Thymus (tissue), 11 donors: ENCODE data around the gene KIF26A. TPM values are rescaled to one million over a fixed set of nuclear protein-coding genes. Genes with fewer than 3 reads are reported as not detected.

ENCODE experiments used
- DNase-seq, 9 donors: peaks; one replicate each; pipeline ENCODE4 v3.0.0-alpha.2; 2013; ENCODE audit warnings: low spot score in 9 of 9, low read depth in 6 of 9, missing footprints in 1 of 9
- H3K27ac ChIP-seq, 2 donors: one replicate each; pipeline ENCODE4 v1.5.1; 2013; ENCODE audit warnings: control low read depth in 1 of 2, low read depth in 1 of 2, low read length in 1 of 2, mild to moderate bottlenecking in 1 of 2, moderate library complexity in 1 of 2
- H3K27me3 ChIP-seq, 2 donors: one replicate each; pipeline ENCODE4 v1.5.1; 2013; ENCODE audit warnings: low read length in 1 of 2; ENCODE audit not compliant: control insufficient read depth in 2 of 2, insufficient read depth in 1 of 2
- H3K36me3 ChIP-seq, 2 donors: one replicate each; pipeline ENCODE4 v1.5.1; 2013; ENCODE audit warnings: low read length in 1 of 2, mild to moderate bottlenecking in 1 of 2, moderate library complexity in 1 of 2; ENCODE audit not compliant: control insufficient read depth in 2 of 2, insufficient read depth in 2 of 2
- H3K4me1 ChIP-seq, 2 donors: one replicate each; pipeline ENCODE4 v1.5.1; 2013; ENCODE audit warnings: low read length in 2 of 2; ENCODE audit not compliant: control insufficient read depth in 2 of 2, insufficient read depth in 2 of 2
- H3K4me3 ChIP-seq, 2 donors: one replicate each; pipeline ENCODE4 v1.5.1; 2013; ENCODE audit warnings: low read length in 2 of 2, control low read depth in 1 of 2, mild to moderate bottlenecking in 1 of 2
- H3K9me3 ChIP-seq, 2 donors: one replicate each; pipeline ENCODE4 v1.5.1; 2013; ENCODE audit warnings: low read length in 1 of 2, mild to moderate bottlenecking in 1 of 2; ENCODE audit not compliant: control insufficient read depth in 2 of 2, insufficient read depth in 1 of 2
- WGBS: extraction: QIAGEN DNeasy Blood & Tissue Kit; methylation state at CpG from one replicate; pipeline ENCODE4 v1.1.7; 2013; 5-methylcytosine and 5-hydroxymethylcytosine counted together
- polyA plus RNA-seq: library from polyadenylated mRNA; stranded (reverse); fragments of 200-250 nt; gene quantifications from one replicate; pipeline ENCODE4 v1.2.3, GENCODE V29; 2013
- total RNA-seq: library from RNA; stranded (reverse); fragments of 120-200 nt; gene quantifications from one replicate; pipeline ENCODE4 v1.2.4, GENCODE V29; 2013
- donor health status: healthy.

Gene KIF26A
- total and polyA plus RNA-seq, 2 donors = 1.7 TPM

- no peak for DNase-seq
- no peak overlapping the region for H3K4me3 ChIP-seq
- peaks cover 0 to 4% of the 10 kb centered on the region in 2 donors for H3K4me1 ChIP-seq
- H3K27me3 ChIP-seq = peaks cover 14 to 25% of the 10 kb centered on the region in 2 donors
- WGBS = 93% methylated on average over 6 of the region's 6 CpGs
- H3K9me3 ChIP-seq = no peaks in the 10 kb centered on the region
- no peaks in the 10 kb centered on the region for H3K36me3 ChIP-seq
- no peak overlapping the region for H3K27ac ChIP-seq
These were observed 26.3 kb upstream of the KIF26A start for GRCh38 chr14:104112113-104112505.

- WGBS = 80% methylated on average over 17 of the region's 17 CpGs
- H3K36me3 ChIP-seq = no peaks in the 10 kb centered on the region
- peaks cover 22 to 33% of the 10 kb centered on the region in 2 donors for H3K27me3 ChIP-seq
- peaks cover 0 to 4% of the 10 kb centered on the region in 2 donors for H3K4me1 ChIP-seq
- no peak for DNase-seq
- no peak overlapping the region for H3K27ac ChIP-seq
- no peaks in the 10 kb centered on the region for H3K9me3 ChIP-seq
- no peak overlapping the region for H3K4me3 ChIP-seq
These were observed 25.5 kb upstream of the KIF26A start for GRCh38 chr14:104112609-104113571.

- Histone ChIP-seq H3K27me3 (peaks cover 30 to 42% of the 10 kb centered on the region in 2 donors), H3K4me3 (no peak overlapping the region), H3K27ac (no peak overlapping the region), H3K4me1 (peaks cover 0 to 4% of the 10 kb centered on the region in 2 donors), H3K9me3 (no peaks in the 10 kb centered on the region), H3K36me3 (no peaks in the 10 kb centered on the region)
- no peak for DNase-seq
- WGBS = 89% methylated on average over 23 of the region's 23 CpGs
These were observed 24.6 kb upstream of the KIF26A start for GRCh38 chr14:104113631-104114420.

GRCh38 chr14:104114421-104115130, 23.8 kb upstream of the KIF26A start:
- peaks cover 0 to 4% of the 10 kb centered on the region in 2 donors for H3K4me1 ChIP-seq
- peaks cover 30 to 50% of the 10 kb centered on the region in 2 donors for H3K27me3 ChIP-seq
- no peak overlapping the region for H3K4me3 ChIP-seq
- 88% methylated on average over 26 of the region's 26 CpGs for WGBS
- H3K9me3 ChIP-seq = no peaks in the 10 kb centered on the region
- H3K27ac ChIP-seq = no peak overlapping the region
- no peak for DNase-seq
- no peaks in the 10 kb centered on the region for H3K36me3 ChIP-seq

- DNase-seq = no peak
- Histone ChIP-seq H3K36me3 (no peaks in the 10 kb centered on the region), H3K4me3 (no peak overlapping the region), H3K9me3 (no peaks in the 10 kb centered on the region), H3K4me1 (peaks cover 0 to 4% of the 10 kb centered on the region in 2 donors), H3K27ac (no peak overlapping the region), H3K27me3 (peaks cover 33 to 55% of the 10 kb centered on the region in 2 donors)
- WGBS = 78% methylated on average over 11 of the region's 11 CpGs
These were observed 23.2 kb upstream of the KIF26A start for GRCh38 chr14:104115131-104115600.

GRCh38 chr14:104115691-104116287, 22.6 kb upstream of the KIF26A start:
- Histone ChIP-seq H3K27ac (no peak overlapping the region), H3K9me3 (no peaks in the 10 kb centered on the region), H3K36me3 (no peaks in the 10 kb centered on the region), H3K4me1 (peaks cover 0 to 4% of the 10 kb centered on the region in 2 donors), H3K27me3 (peaks cover 33 to 59% of the 10 kb centered on the region in 2 donors), H3K4me3 (no peak overlapping the region)
- DNase-seq = no peak
- 90% methylated on average over 9 of the region's 9 CpGs for WGBS

GRCh38 chr14:104116288-104116755, 22.1 kb upstream of the KIF26A start:
- Histone ChIP-seq H3K27ac (no peak overlapping the region), H3K9me3 (no peaks in the 10 kb centered on the region), H3K4me1 (peaks cover 0 to 4% of the 10 kb centered on the region in 2 donors), H3K36me3 (no peaks in the 10 kb centered on the region), H3K4me3 (peak overlapping the region in 1 of 2 donors; percentile 38), H3K27me3 (peaks cover 33 to 63% of the 10 kb centered on the region in 2 donors)
- DNase-seq = no peak
- WGBS = 8% methylated on average over 19 of the region's 19 CpGs

- Histone ChIP-seq H3K36me3 (no peaks in the 10 kb centered on the region), H3K9me3 (no peaks in the 10 kb centered on the region), H3K27ac (no peak overlapping the region), H3K27me3 (peaks cover 33 to 63% of the 10 kb centered on the region in 2 donors), H3K4me3 (peak overlapping the region in 1 of 2 donors; percentile 38), H3K4me1 (peaks cover 0 to 4% of the 10 kb centered on the region in 2 donors)
- WGBS = 2% methylated on average over 83 of the region's 83 CpGs
- no peak for DNase-seq
These were observed 21.5 kb upstream of the KIF26A start for GRCh38 chr14:104116756-104117340.
